GM23338 (cell line): Measurements from ENCODE around the gene PANK3. TPM values are rescaled to one million over a fixed set of nuclear protein-coding genes. Genes with fewer than 3 reads are reported as not detected.
"Not testable (repeated sequence)": the region's sequence is repeated elsewhere in the genome, so short reads cannot be mapped to it uniquely, and the experiment has no call there.

Source experiments
- ATAC-seq: fragments of 200-7000 bp; cut with Tn5 transposase; 3 replicates; pipeline ENCODE4 v1.9.1; 2020
- DNase-seq: peaks from one replicate; pipeline ENCODE4 v3.0.0-alpha.2; 2015; ENCODE audit warnings: low spot score
- H2AFZ ChIP-seq: fragments of 200-600 bp; sonication (generic); 2 replicates; pipeline ENCODE4 v1.8.0; 2016; ENCODE audit warnings: antibody characterized with exemption, mild to moderate bottlenecking, moderate library complexity
- H3F3A ChIP-seq: fragments of 200-600 bp; sonication (generic); replicated peaks from 2 replicates; pipeline ENCODE4 v1.8.0; 2017; ENCODE audit warnings: antibody characterized with exemption, mixed run types, low read depth
- H3K27ac ChIP-seq: fragments of 200-600 bp; sonication (generic); 2 replicates; pipeline ENCODE4 v1.6.1; 2016; ENCODE audit warnings: low read depth
- H3K27me3 ChIP-seq: fragments of 200-600 bp; sonication (generic); 2 replicates; pipeline ENCODE4 v1.8.0; 2016; ENCODE audit warnings: mild to moderate bottlenecking, mixed run types, moderate library complexity; ENCODE audit not compliant: insufficient read depth
- H3K36me3 ChIP-seq: fragments of 200-600 bp; sonication (generic); 2 replicates; pipeline ENCODE4 v1.8.0; 2016; ENCODE audit warnings: mild to moderate bottlenecking; ENCODE audit not compliant: insufficient read depth
- H3K4me1 ChIP-seq: fragments of 200-600 bp; sonication (generic); 2 replicates; pipeline ENCODE4 v1.8.0; 2016; ENCODE audit warnings: mild to moderate bottlenecking, moderate library complexity; ENCODE audit not compliant: insufficient read depth
- H3K4me2 ChIP-seq: fragments of 200-600 bp; sonication (generic); 2 replicates; pipeline ENCODE4 v1.7.1; 2017; ENCODE audit warnings: mixed run types
- H3K4me3 ChIP-seq: fragments of 200-600 bp; sonication (generic); 2 replicates; pipeline ENCODE4 v1.6.1; 2016; ENCODE audit warnings: mixed run types
- H3K79me2 ChIP-seq: fragments of 200-600 bp; sonication (generic); replicated peaks from 2 replicates; pipeline ENCODE4 v1.8.0; 2017; ENCODE audit warnings: mild to moderate bottlenecking; ENCODE audit not compliant: insufficient read depth
- H3K9me2 ChIP-seq: fragments of 200-600 bp; sonication (generic); 2 replicates; pipeline ENCODE4 v1.8.0; 2017; ENCODE audit not compliant: insufficient read depth
- H4K20me1 ChIP-seq: fragments of 200-600 bp; sonication (generic); replicated peaks from 2 replicates; pipeline ENCODE4 v1.8.0; 2017; ENCODE audit warnings: mild to moderate bottlenecking; ENCODE audit not compliant: insufficient read depth
- H3K27ac Mint-ChIP-seq: 2 replicates; pipeline ENCODE4 v1.8.0; 2020; ENCODE audit warnings: inconsistent platforms, mild to moderate bottlenecking, moderate library complexity, mixed read lengths
- H3K27me3 Mint-ChIP-seq: 3 replicates; pipeline ENCODE4 v1.8.0; 2022; ENCODE audit warnings: low read depth, mild to moderate bottlenecking, moderate library complexity, mixed read lengths, inconsistent platforms; ENCODE audit not compliant: insufficient read depth, poor library complexity
- H3K36me3 Mint-ChIP-seq: 3 replicates; pipeline ENCODE4 v1.8.0; 2021; ENCODE audit warnings: low read depth, mild to moderate bottlenecking, inconsistent platforms, moderate library complexity, mixed read lengths
- H3K4me1 Mint-ChIP-seq: 3 replicates; pipeline ENCODE4 v1.8.0; 2020; ENCODE audit warnings: mild to moderate bottlenecking, inconsistent platforms, mixed read lengths
- H3K4me3 Mint-ChIP-seq: 3 replicates; pipeline ENCODE4 v1.8.0; 2021; ENCODE audit warnings: moderate library complexity, mild to moderate bottlenecking, inconsistent platforms, mixed read lengths
- H3K9me3 Mint-ChIP-seq: 3 replicates; pipeline ENCODE4 v1.8.0; 2020; ENCODE audit warnings: moderate library complexity, mild to moderate bottlenecking, inconsistent platforms, mixed read lengths
- CREB1 ChIP-seq: fragments of 250-450 bp; sonication (Bioruptor Pico); IDR thresholded peaks from 2 replicates; pipeline ENCODE4 v1.5.0; 2020; ENCODE audit warnings: low read depth, mild to moderate bottlenecking, moderate library complexity
- ETS1 ChIP-seq: IDR thresholded peaks from 2 replicates; pipeline ENCODE4 v1.6.1; 2016; ENCODE audit warnings: antibody characterized with exemption
- EZH2phosphoT487 ChIP-seq: fragments of 200-600 bp; sonication (generic); IDR thresholded peaks from one replicate; pipeline ENCODE4 v1.8.1; 2018; ENCODE audit warnings: antibody characterized with exemption; ENCODE audit not compliant: unreplicated experiment
- REST ChIP-seq: IDR thresholded peaks from one replicate; pipeline ENCODE4 v1.6.1; 2018; ENCODE audit warnings: antibody characterized with exemption; ENCODE audit not compliant: unreplicated experiment
- ZNF462 ChIP-seq: fragments of 250-450 bp; sonication (Bioruptor Pico); IDR thresholded peaks from 2 replicates; pipeline ENCODE4 v1.5.0; 2020; ENCODE audit warnings: mild to moderate bottlenecking, moderate library complexity
- polyA plus RNA-seq: library from polyadenylated mRNA; unstranded; fragments of >200 nt; fragmentation: Nextera tagmentation; extraction: Ambion mirVana; gene quantifications from 2 replicates; pipeline ENCODE4 v1.2.1, GENCODE V29; 2016
- total RNA-seq: library from RNA; depleted of rRNA; stranded (reverse); fragments of >200 nt; shearing (Covaris generic); gene quantifications from 2 replicates; pipeline ENCODE4 v1.2.3, GENCODE V29; 2014

PANK3 gene
- total and polyA plus RNA-seq, 2 experiments from 2014 or later, result 17.0 to 91.6 TPM

GRCh38 chr5:168537176-168537575 is 42.0 kb downstream of the PANK3 start (continued):
- TF ChIP-seq ZNF462 (CRISPR knock-in tag), result no peak
- no peak for TF ChIP-seq ETS1
- TF ChIP-seq EZH2phosphoT487, result no peak
- TF ChIP-seq CREB1 (CRISPR knock-in tag), result no peak
- no peak for TF ChIP-seq REST

GRCh38 chr5:168534351-168534750 is 44.8 kb downstream of the PANK3 start:
- not testable (repeated sequence) for H3F3A ChIP-seq, H3K79me2 ChIP-seq, H3K4me3 Mint-ChIP-seq, H2AFZ ChIP-seq, H3K36me3 ChIP-seq, H3K27ac Mint-ChIP-seq, H3K4me3 ChIP-seq, H3K27ac ChIP-seq, H3K9me2 ChIP-seq, DNase-seq, ATAC-seq, H3K4me2 ChIP-seq, H4K20me1 ChIP-seq
- Histone ChIP-seq H3K4me1 (peaks cover 21% of the 10 kb centered on the region), H3K27me3 (peaks cover 16% of the 10 kb centered on the region)
- Mint-ChIP-seq H3K36me3 (peaks cover 12% of the 10 kb centered on the region), H3K9me3 (peaks cover 12% of the 10 kb centered on the region; the same call in 2 of the 3 replicates), H3K27me3 (peaks cover 21% of the 10 kb centered on the region), H3K4me1 (peaks cover 28% of the 10 kb centered on the region)
